Left lung (tissue), 10 donors: ENCODE measurements around the gene SLC17A8. TPM values are rescaled to one million over a fixed set of nuclear protein-coding genes. Genes with fewer than 3 reads are reported as not detected.

Experiments
- ATAC-seq: fragments of 200-7000 bp; cut with Tn5 transposase; one replicate; pipeline ENCODE4 v1.9.1; 2020; ENCODE audit warnings: moderate library complexity
- DNase-seq, 4 donors: peaks; one replicate each; pipeline ENCODE4 v3.0.0-alpha.2; 2013 to 2020
- H3K27ac ChIP-seq, 2 donors: fragments of 200-600 bp; sonication (generic) in 1 of 2; one replicate each; pipeline versions ENCODE4 v1.5.0 to v1.8.0; 2020 to 2021
- H3K27me3 ChIP-seq, 2 donors: fragments of 200-600 bp; sonication (generic) in 1 of 2; one replicate each; pipeline versions ENCODE4 v1.5.0 to v1.8.0; 2020 to 2021
- H3K36me3 ChIP-seq, 2 donors: fragments of 200-600 bp; sonication (generic) in 1 of 2; one replicate each; pipeline versions ENCODE4 v1.5.0 to v1.8.0; 2020 to 2021
- H3K4me1 ChIP-seq, 2 donors: fragments of 200-600 bp; one replicate each; pipeline ENCODE4 v1.8.0; 2021
- H3K4me3 ChIP-seq, 2 donors: fragments of 200-600 bp; sonication (generic) in 1 of 2; one replicate each; pipeline versions ENCODE4 v1.5.0 to v1.8.0; 2020 to 2021; ENCODE audit warnings: mild to moderate bottlenecking in 1 of 2
- H3K9me3 ChIP-seq, 2 donors: fragments of 200-600 bp; sonication (generic) in 1 of 2; one replicate each; pipeline versions ENCODE4 v1.5.0 to v1.8.0; 2020 to 2021
- intact Hi-C, 2 donors: fragments of 100-400 bp; cut with DNase I; formaldehyde crosslinking; loops; one replicate each; pipeline versions ENCODE4 v1.11.2 to v1.14.2; 2022
- polyA plus RNA-seq, 6 donors: library from polyadenylated mRNA; unstranded; fragments of 120-200 nt; gene quantifications; one replicate each; pipeline ENCODE4 v1.2.1, GENCODE V29; 2013; ENCODE audit not compliant: insufficient read length in 6 of 6
- total RNA-seq, 2 donors: library from RNA; stranded (reverse); fragmentation: NEBNext Ultra II Directional; extraction: Animal tissue kit (Norgen Biotek cat#: 25700); gene quantifications; one replicate each; pipeline ENCODE4 v1.2.1, GENCODE V29; 2021
- TF ChIP-seq, protein P1 (sequence below), 2 donors: fragments of 200-600 bp; sonication (generic) in 1 of 2; IDR thresholded peaks; one replicate each; pipeline versions ENCODE4 v1.5.0 to v1.8.0; 2021; ENCODE audit warnings: antibody characterized with exemption in 2 of 2
- donor health status: DM: no; HTN: yes; CAD: no.
- donor health status: DM: no; HTN: no; CAD: no.

Gene SLC17A8
- total and polyA plus RNA-seq, 8 donors: 0.13 to 4.0 (median 2.8) TPM

DNA sequence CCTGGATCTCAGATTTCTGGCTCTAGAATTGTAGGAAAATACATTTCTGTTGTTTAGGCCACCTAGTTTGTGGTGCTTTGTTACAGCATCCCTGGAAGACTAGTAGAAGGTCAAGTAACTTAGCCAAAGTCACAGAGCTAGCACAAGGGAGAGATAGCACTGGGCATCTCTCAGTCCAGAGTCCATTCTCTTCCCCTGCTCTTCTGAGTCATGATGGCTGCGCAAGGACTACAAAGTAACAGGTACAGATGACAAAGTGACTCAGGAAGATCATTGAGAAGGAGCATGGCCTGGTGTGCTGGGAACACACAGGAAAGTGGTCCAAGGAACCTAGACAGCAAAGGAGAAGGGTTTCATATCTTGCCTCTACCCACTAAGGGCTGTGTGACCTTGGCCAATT is 19.3 kb downstream of the SLC17A8 start:
- ATAC-seq: no peak
- Histone ChIP-seq H3K4me1 (no peaks in the 10 kb centered on the region), H3K27ac (no peak overlapping the region), H3K36me3 (no peaks in the 10 kb centered on the region), H3K27me3 (no peaks in the 10 kb centered on the region), H3K9me3 (no peaks in the 10 kb centered on the region), H3K4me3 (no peak overlapping the region)
- intact Hi-C loops: no loop called here
- no peak for DNase-seq
- TF ChIP-seq, protein P1, sequence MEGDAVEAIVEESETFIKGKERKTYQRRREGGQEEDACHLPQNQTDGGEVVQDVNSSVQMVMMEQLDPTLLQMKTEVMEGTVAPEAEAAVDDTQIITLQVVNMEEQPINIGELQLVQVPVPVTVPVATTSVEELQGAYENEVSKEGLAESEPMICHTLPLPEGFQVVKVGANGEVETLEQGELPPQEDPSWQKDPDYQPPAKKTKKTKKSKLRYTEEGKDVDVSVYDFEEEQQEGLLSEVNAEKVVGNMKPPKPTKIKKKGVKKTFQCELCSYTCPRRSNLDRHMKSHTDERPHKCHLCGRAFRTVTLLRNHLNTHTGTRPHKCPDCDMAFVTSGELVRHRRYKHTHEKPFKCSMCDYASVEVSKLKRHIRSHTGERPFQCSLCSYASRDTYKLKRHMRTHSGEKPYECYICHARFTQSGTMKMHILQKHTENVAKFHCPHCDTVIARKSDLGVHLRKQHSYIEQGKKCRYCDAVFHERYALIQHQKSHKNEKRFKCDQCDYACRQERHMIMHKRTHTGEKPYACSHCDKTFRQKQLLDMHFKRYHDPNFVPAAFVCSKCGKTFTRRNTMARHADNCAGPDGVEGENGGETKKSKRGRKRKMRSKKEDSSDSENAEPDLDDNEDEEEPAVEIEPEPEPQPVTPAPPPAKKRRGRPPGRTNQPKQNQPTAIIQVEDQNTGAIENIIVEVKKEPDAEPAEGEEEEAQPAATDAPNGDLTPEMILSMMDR (IDR thresholded peaks at IDR 0.05): no peak

DNA sequence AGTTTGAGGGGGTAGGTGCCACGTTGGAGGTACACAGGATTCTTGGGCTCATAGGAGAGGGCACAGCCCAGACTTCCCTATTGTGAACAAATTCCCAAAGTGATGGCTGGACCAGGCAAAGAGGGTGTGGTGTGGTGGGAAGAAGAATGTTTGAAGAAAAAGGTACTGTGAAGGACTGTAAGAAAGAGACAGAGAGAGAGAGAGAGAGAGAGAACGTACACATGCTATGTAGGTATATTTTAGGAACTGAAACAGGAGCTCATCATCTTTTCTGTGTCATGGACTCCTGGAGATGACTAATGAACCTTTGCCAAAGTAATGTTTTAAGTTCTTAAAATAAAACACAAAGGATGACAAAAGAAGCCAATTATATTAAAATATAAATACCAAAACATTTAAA is 24.5 kb downstream of the SLC17A8 start:
- no peak for ATAC-seq
- TF ChIP-seq, protein P1 (IDR thresholded peaks at IDR 0.05): no peak
- no peak for DNase-seq
- intact Hi-C loops: no loop called here
- H3K4me3 ChIP-seq: no peak overlapping the region
- H3K4me1 ChIP-seq: no peaks in the 10 kb centered on the region
- H3K9me3 ChIP-seq: no peaks in the 10 kb centered on the region
- no peaks in the 10 kb centered on the region for H3K36me3 ChIP-seq
- no peak overlapping the region for H3K27ac ChIP-seq
- no peaks in the 10 kb centered on the region for H3K27me3 ChIP-seq

DNA sequence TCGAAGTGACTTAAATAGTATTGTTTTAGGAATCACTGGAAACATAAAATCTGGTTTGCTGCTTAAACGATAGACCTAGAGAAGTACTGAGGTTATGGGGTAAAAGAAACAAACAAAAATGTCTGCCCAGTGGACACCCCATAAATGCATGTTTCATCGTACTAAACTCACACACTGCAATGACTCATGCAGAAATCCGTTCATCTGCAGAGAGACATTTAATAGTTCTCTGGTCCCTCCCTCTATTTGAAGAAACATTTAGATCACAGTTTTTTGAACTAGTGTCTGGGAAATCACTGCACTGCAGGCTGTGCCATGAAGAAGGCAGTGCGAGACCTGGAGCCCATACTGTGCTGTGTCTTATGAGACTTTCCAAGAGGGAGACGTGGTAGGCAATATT is 25.5 kb downstream of the SLC17A8 start:
- H3K4me3 ChIP-seq: no peak overlapping the region
- no peaks in the 10 kb centered on the region for H3K4me1 ChIP-seq
- H3K9me3 ChIP-seq: no peaks in the 10 kb centered on the region
- DNase-seq (no peak), ATAC-seq (no peak)
- intact Hi-C loops: no loop called here
- H3K27me3 ChIP-seq: no peaks in the 10 kb centered on the region
- no peak overlapping the region for H3K27ac ChIP-seq
- TF ChIP-seq, protein P1 (IDR thresholded peaks at IDR 0.05): no peak
- no peaks in the 10 kb centered on the region for H3K36me3 ChIP-seq

DNA sequence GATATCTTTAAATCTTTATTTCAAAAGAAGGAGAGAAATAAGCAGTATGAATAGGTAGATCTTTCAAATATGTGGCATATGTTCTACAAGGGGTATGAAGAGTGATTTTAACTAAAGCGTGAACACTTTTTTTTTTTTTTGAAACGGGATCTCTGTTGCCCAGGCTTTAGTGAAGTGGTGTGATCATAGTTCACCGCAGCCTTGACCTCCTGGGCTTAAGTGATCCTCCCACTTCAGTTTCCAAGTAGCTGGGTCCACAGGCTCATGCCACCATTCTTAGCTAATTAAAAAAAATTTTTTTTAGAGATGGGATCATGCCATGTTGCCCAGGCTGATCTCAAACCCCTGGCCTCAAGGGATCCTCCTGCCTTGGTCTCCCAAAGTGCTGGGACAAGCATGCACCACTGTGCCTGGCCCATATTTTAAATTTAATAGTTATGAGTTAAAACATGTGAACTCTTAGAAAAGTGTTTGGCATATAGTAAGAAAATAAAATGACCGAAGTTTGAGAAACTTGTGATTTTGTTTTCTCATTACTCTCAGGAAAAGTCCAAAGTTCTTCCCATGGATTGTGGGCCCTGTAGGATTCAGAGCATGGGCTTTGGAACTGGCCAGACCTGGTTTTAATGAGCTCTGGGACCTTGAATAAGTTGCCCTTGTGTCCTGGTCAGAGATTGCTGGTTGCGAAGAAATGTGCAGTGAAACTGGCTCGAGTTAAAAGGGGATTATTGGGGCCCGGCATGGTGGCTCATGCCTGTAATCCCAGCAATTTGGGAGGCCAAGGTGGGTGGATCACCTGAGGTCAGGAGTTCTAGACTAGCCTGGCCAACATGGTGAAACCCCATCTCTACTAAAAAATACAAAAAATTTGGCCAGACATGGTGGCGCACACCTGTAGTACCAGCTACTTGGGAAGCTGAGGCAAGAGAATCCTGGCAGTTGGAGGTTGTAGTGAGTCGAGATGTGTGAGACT is 27.0 kb downstream of the SLC17A8 start:
- DNase-seq: no peak

DNA sequence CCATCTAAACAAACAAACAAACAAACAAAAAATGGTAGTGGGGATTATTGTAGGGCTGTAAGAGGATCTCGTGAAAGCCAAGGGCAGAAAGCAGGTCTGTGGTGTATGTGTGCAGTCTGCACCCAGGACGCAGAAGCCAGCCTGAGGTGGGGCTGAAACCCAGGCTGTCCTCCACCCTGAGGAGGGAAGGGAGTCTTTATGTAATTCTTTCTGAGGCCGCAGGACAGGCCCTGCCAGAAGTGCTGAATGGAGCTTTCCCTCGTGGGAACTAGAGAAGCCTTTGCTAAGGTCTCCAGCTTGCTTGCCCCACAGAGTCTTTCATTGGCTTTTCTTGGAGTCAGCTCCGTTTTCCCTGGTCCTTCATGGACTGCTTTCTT is 27.7 kb downstream of the SLC17A8 start:
- intact Hi-C loops: no loop called here
- TF ChIP-seq, protein P1 (IDR thresholded peaks at IDR 0.05): no peak
- H3K4me1 ChIP-seq: no peaks in the 10 kb centered on the region
- H3K27ac ChIP-seq: no peak overlapping the region
- no peaks in the 10 kb centered on the region for H3K9me3 ChIP-seq
- H3K27me3 ChIP-seq: no peaks in the 10 kb centered on the region
- no peak overlapping the region for H3K4me3 ChIP-seq
- DNase-seq: no peak
- H3K36me3 ChIP-seq: no peaks in the 10 kb centered on the region
- ATAC-seq: no peak

More for the DNA sequence above, 27.0 kb downstream of the SLC17A8 start:
- no peak overlapping the region for H3K4me3 ChIP-seq
- no peaks in the 10 kb centered on the region for H3K9me3 ChIP-seq
- TF ChIP-seq, protein P1 (IDR thresholded peaks at IDR 0.05): no peak
- H3K36me3 ChIP-seq: no peaks in the 10 kb centered on the region
- no peaks in the 10 kb centered on the region for H3K4me1 ChIP-seq
- no peak for ATAC-seq
- no peak overlapping the region for H3K27ac ChIP-seq
- intact Hi-C loops: no loop called here
- no peaks in the 10 kb centered on the region for H3K27me3 ChIP-seq
